HCT116 (cell line): ENCODE data around the gene TMEM217.

Source experiments
- ATF3 ChIP-seq: IDR thresholded peaks from 2 replicates; pipeline ENCODE4 v1.6.1; 2012
- FOSL1 ChIP-seq: IDR thresholded peaks from 2 replicates; pipeline ENCODE4 v1.6.1; 2012; ENCODE audit warnings: low read depth
- JUND ChIP-seq: IDR thresholded peaks from 2 replicates; pipeline ENCODE4 v1.6.1; 2012
- MAX ChIP-seq: IDR thresholded peaks from 2 replicates; pipeline ENCODE4 v1.6.1; 2012
- POLR2A ChIP-seq: IDR thresholded peaks from 2 replicates; pipeline ENCODE4 v1.7.0; 2011; ENCODE audit warnings: borderline replicate concordance; ENCODE audit not compliant: insufficient read depth, insufficient read length; ENCODE audit errors: extremely low read depth
- TF ChIP-seq, protein P1 (sequence below), 3 experiments: fragments of 200-600 bp in 1 of 3; sonication (generic) in 1 of 3; IDR thresholded peaks in 2 of 3; conservative IDR thresholded peaks in 1 of 3; 2 replicates each; pipeline ENCODE4 v1.5.1; 2012 to 2017; ENCODE audit warnings: low read depth in 2 of 3, low read length in 2 of 3, antibody characterized with exemption in 1 of 3, borderline replicate concordance in 1 of 3, control low read depth in 1 of 3, mild to moderate bottlenecking in 1 of 3, mixed read lengths in 1 of 3, mixed run types in 1 of 3, moderate library complexity in 1 of 3; ENCODE audit not compliant: insufficient read depth in 1 of 3

DNA sequence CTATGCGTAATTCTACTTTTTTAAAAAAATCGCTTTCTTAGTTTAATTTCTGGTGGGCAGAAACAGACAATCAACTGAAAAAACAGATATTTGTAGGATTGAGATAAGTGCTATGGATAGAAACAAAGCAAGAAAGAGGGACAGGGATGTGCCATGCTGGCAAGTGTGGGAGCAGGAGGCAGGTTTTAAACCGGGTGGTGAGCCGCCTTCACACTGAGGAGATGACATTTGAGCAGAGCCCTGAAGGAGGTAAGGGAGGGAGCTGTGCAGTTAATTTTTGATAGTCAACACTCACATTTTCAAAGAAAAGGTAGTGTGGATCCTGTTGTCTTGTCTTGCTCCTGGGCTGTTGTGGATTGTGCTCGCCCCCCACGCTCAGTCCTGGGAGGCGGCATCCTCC lies 46.8 kb upstream of the TMEM217 start:
- TF ChIP-seq, protein P1, sequence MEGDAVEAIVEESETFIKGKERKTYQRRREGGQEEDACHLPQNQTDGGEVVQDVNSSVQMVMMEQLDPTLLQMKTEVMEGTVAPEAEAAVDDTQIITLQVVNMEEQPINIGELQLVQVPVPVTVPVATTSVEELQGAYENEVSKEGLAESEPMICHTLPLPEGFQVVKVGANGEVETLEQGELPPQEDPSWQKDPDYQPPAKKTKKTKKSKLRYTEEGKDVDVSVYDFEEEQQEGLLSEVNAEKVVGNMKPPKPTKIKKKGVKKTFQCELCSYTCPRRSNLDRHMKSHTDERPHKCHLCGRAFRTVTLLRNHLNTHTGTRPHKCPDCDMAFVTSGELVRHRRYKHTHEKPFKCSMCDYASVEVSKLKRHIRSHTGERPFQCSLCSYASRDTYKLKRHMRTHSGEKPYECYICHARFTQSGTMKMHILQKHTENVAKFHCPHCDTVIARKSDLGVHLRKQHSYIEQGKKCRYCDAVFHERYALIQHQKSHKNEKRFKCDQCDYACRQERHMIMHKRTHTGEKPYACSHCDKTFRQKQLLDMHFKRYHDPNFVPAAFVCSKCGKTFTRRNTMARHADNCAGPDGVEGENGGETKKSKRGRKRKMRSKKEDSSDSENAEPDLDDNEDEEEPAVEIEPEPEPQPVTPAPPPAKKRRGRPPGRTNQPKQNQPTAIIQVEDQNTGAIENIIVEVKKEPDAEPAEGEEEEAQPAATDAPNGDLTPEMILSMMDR (IDR thresholded peaks at IDR 0.05 in 2 of 3, conservative IDR thresholded peaks at IDR 0.05 in 1 of 3; ENCODE audit: borderline replicate concordance in 1 of 3, insufficient read depth in 1 of 3, low read depth in 2 of 3, low read length in 2 of 3), result no peak
- no peak for TF ChIP-seq JUND
- no peak for TF ChIP-seq POLR2A
- no peak for TF ChIP-seq MAX
- TF ChIP-seq FOSL1, result no peak
- TF ChIP-seq ATF3, result no peak
